ENCODE data around the gene TMEM131L.
A peak's percentile ranks its signal among the peaks of the same experiment; 100 is the strongest.

TMEM131L gene

GRCh38 chr4:153610623-153611376 lies 144.6 kb downstream of the TMEM131L start:
- Histone ChIP-seq H3K4me3 (ENCODE audit: insufficient read depth in 1 of 2, low read depth in 1 of 2, low read length in 2 of 2) (no peak overlapping the region), H3K9ac (ENCODE audit: low read length) (no peak overlapping the region), H3K36me3 (ENCODE audit: control insufficient read depth in 1 of 2, insufficient read depth in 2 of 2, low read depth in 1 of 2, low read length in 2 of 2) (peaks cover under 1% of the 10 kb centered on the region in 2 experiments), H2BK5ac (ENCODE audit: low read depth, low read length, poor library complexity, severe bottlenecking) (no peak overlapping the region), H3K14ac (ENCODE audit: low read length in 2 of 2) (no peak overlapping the region), H3K27ac (ENCODE audit: low read length, poor library complexity, severe bottlenecking) (no peak overlapping the region), H3K4me2 (ENCODE audit: low read length, poor library complexity, severe bottlenecking) (no peak overlapping the region), H3K9me3 (ENCODE audit: control insufficient read depth, low read length) (no peaks in the 10 kb centered on the region), H3K18ac (ENCODE audit: low read depth in 1 of 2, low read length in 2 of 2) (no peak overlapping the region), H2AFZ (ENCODE audit: low read depth, low read length) (no peak overlapping the region), H3K23ac (ENCODE audit: low read length in 2 of 2) (no peak overlapping the region), H3K4me1 (ENCODE audit: control insufficient read depth, insufficient read depth, low read depth, low read length) (peaks cover 3% of the 10 kb centered on the region), H2BK12ac (ENCODE audit: low read length in 2 of 2) (no peak overlapping the region), H2BK120ac (ENCODE audit: low read depth, low read length) (no peak overlapping the region), H4K8ac (ENCODE audit: low read length) (no peak overlapping the region), H3K4ac (ENCODE audit: low read depth in 1 of 2, low read length in 2 of 2) (no peak overlapping the region), H2BK15ac (ENCODE audit: low read depth, poor library complexity, severe bottlenecking) (no peak overlapping the region), H3K79me1 (replicated peaks; ENCODE audit: low read length, poor library complexity, severe bottlenecking) (no peaks in the 10 kb centered on the region), H2AK5ac (ENCODE audit: low read length, severe bottlenecking) (no peak overlapping the region), H3K27me3 (ENCODE audit: control insufficient read depth in 1 of 2, insufficient read depth in 1 of 2, low read length in 2 of 2) (no peaks in the 10 kb centered on the region), H4K91ac (ENCODE audit: low read length) (no peak overlapping the region)
- WGBS, result 85% methylated on average over 4 of the region's 5 CpGs
- no peak for DNase-seq

- Histone ChIP-seq H3K79me1 (replicated peaks; ENCODE audit: low read length, poor library complexity, severe bottlenecking) (no peaks in the 10 kb centered on the region), H2BK12ac (ENCODE audit: low read length in 2 of 2) (no peak overlapping the region), H2BK5ac (ENCODE audit: low read depth, low read length, poor library complexity, severe bottlenecking) (no peak overlapping the region), H3K9ac (ENCODE audit: low read length) (no peak overlapping the region), H3K27me3 (ENCODE audit: control insufficient read depth in 1 of 2, insufficient read depth in 1 of 2, low read length in 2 of 2) (no peaks in the 10 kb centered on the region), H2AFZ (ENCODE audit: low read depth, low read length) (no peak overlapping the region), H3K4me2 (ENCODE audit: low read length, poor library complexity, severe bottlenecking) (no peak overlapping the region), H3K18ac (ENCODE audit: low read depth in 1 of 2, low read length in 2 of 2) (no peak overlapping the region), H3K4me1 (ENCODE audit: control insufficient read depth, insufficient read depth, low read depth, low read length) (peaks cover 3% of the 10 kb centered on the region), H2BK120ac (ENCODE audit: low read depth, low read length) (no peak overlapping the region), H4K91ac (ENCODE audit: low read length) (no peak overlapping the region), H2AK5ac (ENCODE audit: low read length, severe bottlenecking) (no peak overlapping the region), H3K4ac (ENCODE audit: low read depth in 1 of 2, low read length in 2 of 2) (no peak overlapping the region), H3K4me3 (ENCODE audit: insufficient read depth in 1 of 2, low read depth in 1 of 2, low read length in 2 of 2) (no peak overlapping the region), H2BK15ac (ENCODE audit: low read depth, poor library complexity, severe bottlenecking) (no peak overlapping the region), H3K14ac (ENCODE audit: low read length in 2 of 2) (no peak overlapping the region), H3K27ac (ENCODE audit: low read length, poor library complexity, severe bottlenecking) (no peak overlapping the region), H3K9me3 (ENCODE audit: control insufficient read depth, low read length) (no peaks in the 10 kb centered on the region), H3K36me3 (ENCODE audit: control insufficient read depth in 1 of 2, insufficient read depth in 2 of 2, low read depth in 1 of 2, low read length in 2 of 2) (no peaks in the 10 kb centered on the region), H3K23ac (ENCODE audit: low read length in 2 of 2) (no peak overlapping the region), H4K8ac (ENCODE audit: low read length) (no peak overlapping the region)
- 86% methylated on average over 1 of the region's 3 CpGs for WGBS
- DNase-seq, result peak; percentile 44
These were observed 145.5 kb downstream of the TMEM131L start for GRCh38 chr4:153611679-153612078.

DNA sequence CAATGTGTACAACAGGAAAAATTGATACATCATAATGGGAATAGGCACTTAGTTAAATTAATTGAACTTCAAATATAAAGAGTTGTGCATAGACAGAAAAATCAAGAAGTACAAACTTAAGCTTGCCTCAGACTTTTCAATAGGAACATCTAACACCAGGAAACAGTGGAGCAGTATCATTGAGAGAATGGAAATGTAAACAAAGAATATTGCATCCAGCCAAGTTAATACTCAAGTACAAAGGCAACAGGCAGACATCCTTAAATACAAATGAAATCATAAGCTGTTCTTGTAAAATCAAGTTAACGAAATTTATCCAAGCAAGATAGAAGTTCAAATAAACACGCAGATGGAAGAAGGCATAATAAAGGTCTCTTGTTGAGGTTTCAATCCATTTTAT lies 146.7 kb downstream of the TMEM131L start:
- Histone ChIP-seq H2BK12ac (ENCODE audit: low read length in 2 of 2) (no peak overlapping the region), H2BK5ac (ENCODE audit: low read depth, low read length, poor library complexity, severe bottlenecking) (no peak overlapping the region), H3K4me1 (ENCODE audit: control insufficient read depth, insufficient read depth, low read depth, low read length) (peaks cover 2% of the 10 kb centered on the region), H3K4ac (ENCODE audit: low read depth in 1 of 2, low read length in 2 of 2) (no peak overlapping the region), H2AFZ (ENCODE audit: low read depth, low read length) (no peak overlapping the region), H2BK15ac (ENCODE audit: low read depth, poor library complexity, severe bottlenecking) (no peak overlapping the region), H4K8ac (ENCODE audit: low read length) (no peak overlapping the region), H3K23ac (ENCODE audit: low read length in 2 of 2) (no peak overlapping the region), H3K18ac (ENCODE audit: low read depth in 1 of 2, low read length in 2 of 2) (no peak overlapping the region), H4K91ac (ENCODE audit: low read length) (no peak overlapping the region), H3K27ac (ENCODE audit: low read length, poor library complexity, severe bottlenecking) (no peak overlapping the region), H3K4me2 (ENCODE audit: low read length, poor library complexity, severe bottlenecking) (no peak overlapping the region), H3K36me3 (ENCODE audit: control insufficient read depth in 1 of 2, insufficient read depth in 2 of 2, low read depth in 1 of 2, low read length in 2 of 2) (no peaks in the 10 kb centered on the region), H3K27me3 (ENCODE audit: control insufficient read depth in 1 of 2, insufficient read depth in 1 of 2, low read length in 2 of 2) (no peaks in the 10 kb centered on the region), H3K9ac (ENCODE audit: low read length) (no peak overlapping the region), H3K14ac (ENCODE audit: low read length in 2 of 2) (no peak overlapping the region), H3K4me3 (ENCODE audit: insufficient read depth in 1 of 2, low read depth in 1 of 2, low read length in 2 of 2) (no peak overlapping the region), H2AK5ac (ENCODE audit: low read length, severe bottlenecking) (no peak overlapping the region), H3K9me3 (ENCODE audit: control insufficient read depth, low read length) (no peaks in the 10 kb centered on the region), H3K79me1 (replicated peaks; ENCODE audit: low read length, poor library complexity, severe bottlenecking) (no peaks in the 10 kb centered on the region), H2BK120ac (ENCODE audit: low read depth, low read length) (no peak overlapping the region)
- WGBS, result 100% methylated on average over 1 of the region's 2 CpGs
- DNase-seq, result no peak

- Histone ChIP-seq H3K9ac (ENCODE audit: low read length) (no peak overlapping the region), H3K79me1 (replicated peaks; ENCODE audit: low read length, poor library complexity, severe bottlenecking) (no peaks in the 10 kb centered on the region), H3K4me1 (ENCODE audit: control insufficient read depth, insufficient read depth, low read depth, low read length) (no peaks in the 10 kb centered on the region), H2AK5ac (ENCODE audit: low read length, severe bottlenecking) (no peak overlapping the region), H3K18ac (ENCODE audit: low read depth in 1 of 2, low read length in 2 of 2) (no peak overlapping the region), H4K8ac (ENCODE audit: low read length) (no peak overlapping the region), H2BK15ac (ENCODE audit: low read depth, poor library complexity, severe bottlenecking) (no peak overlapping the region), H2BK120ac (ENCODE audit: low read depth, low read length) (no peak overlapping the region), H2BK12ac (ENCODE audit: low read length in 2 of 2) (no peak overlapping the region), H3K4me2 (ENCODE audit: low read length, poor library complexity, severe bottlenecking) (no peak overlapping the region), H3K9me3 (ENCODE audit: control insufficient read depth, low read length) (no peaks in the 10 kb centered on the region), H3K14ac (ENCODE audit: low read length in 2 of 2) (no peak overlapping the region), H3K23ac (ENCODE audit: low read length in 2 of 2) (no peak overlapping the region), H3K27me3 (ENCODE audit: control insufficient read depth in 1 of 2, insufficient read depth in 1 of 2, low read length in 2 of 2) (no peaks in the 10 kb centered on the region), H3K36me3 (ENCODE audit: control insufficient read depth in 1 of 2, insufficient read depth in 2 of 2, low read depth in 1 of 2, low read length in 2 of 2) (no peaks in the 10 kb centered on the region), H3K4ac (ENCODE audit: low read depth in 1 of 2, low read length in 2 of 2) (no peak overlapping the region), H4K91ac (ENCODE audit: low read length) (no peak overlapping the region), H3K4me3 (ENCODE audit: insufficient read depth in 1 of 2, low read depth in 1 of 2, low read length in 2 of 2) (no peak overlapping the region), H2BK5ac (ENCODE audit: low read depth, low read length, poor library complexity, severe bottlenecking) (no peak overlapping the region), H2AFZ (ENCODE audit: low read depth, low read length) (no peak overlapping the region), H3K27ac (ENCODE audit: low read length, poor library complexity, severe bottlenecking) (no peak overlapping the region)
- WGBS, result 95% methylated on average over 5 of the region's 8 CpGs
- DNase-seq, result no peak
These were observed 149.9 kb downstream of the TMEM131L start for GRCh38 chr4:153616006-153616555.
